Suppressor macrophage treated with lipopolysaccharide for 1 hour (primary cell): ENCODE results near the gene TRIM24.
"Not testable (repeated sequence)": the region's sequence is repeated elsewhere in the genome, so short reads cannot be mapped to it uniquely, and the experiment has no call there.

ENCODE experiments used
- DNase-seq, 3 donors: peaks; one replicate each; pipeline ENCODE4 v3.0.0-alpha.2; 2020 to 2022

TRIM24 gene

GRCh38 chr7:138460649-138461607 is 869 bp downstream of the TRIM24 start:
- peak; percentile 58 to 80 (median 61) for DNase-seq

DNA sequence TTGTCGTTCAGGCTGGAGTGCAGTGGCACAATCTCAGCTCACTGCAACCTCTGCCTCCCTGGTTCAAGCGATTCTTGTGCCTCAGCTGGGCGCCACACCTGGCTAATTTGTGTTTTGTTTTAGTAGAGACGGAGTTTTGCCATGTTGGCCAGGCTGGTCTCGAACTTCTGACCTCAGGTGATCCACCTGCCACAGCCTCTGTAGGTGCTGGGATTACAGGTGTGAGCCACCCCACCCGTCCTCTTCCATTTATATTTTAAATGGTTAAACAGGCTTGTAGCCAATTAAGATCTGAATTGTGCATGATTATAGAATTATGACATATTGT is 3.2 kb downstream of the TRIM24 start:
- not testable (repeated sequence) for DNase-seq

DNA sequence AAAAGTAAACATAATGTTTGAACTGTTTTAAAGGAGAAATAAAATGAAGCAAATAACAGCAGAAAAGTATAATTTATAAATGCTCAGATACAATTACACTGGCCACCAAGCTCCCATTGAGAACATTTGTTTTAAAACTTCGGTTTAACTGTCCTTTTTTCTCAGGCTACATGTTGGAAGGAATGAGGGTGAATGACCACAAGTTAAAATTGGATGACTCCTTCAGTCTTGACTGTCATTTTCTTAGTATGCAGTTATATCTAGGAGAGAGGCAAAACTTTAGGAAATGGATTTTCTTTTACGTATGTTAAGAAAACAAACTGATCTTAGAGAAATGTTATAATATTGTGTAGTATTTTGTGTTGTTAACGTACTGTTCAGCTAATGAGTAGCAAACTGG is 5.0 kb downstream of the TRIM24 start:
- DNase-seq: no peak

GRCh38 chr7:138466069-138466756 is 6.2 kb downstream of the TRIM24 start:
- peak in 1 of 3 donors; percentile 47 for DNase-seq

- DNase-seq: no peak
Measured at GRCh38 chr7:138468244-138469123, 8.4 kb downstream of the TRIM24 start.

DNA sequence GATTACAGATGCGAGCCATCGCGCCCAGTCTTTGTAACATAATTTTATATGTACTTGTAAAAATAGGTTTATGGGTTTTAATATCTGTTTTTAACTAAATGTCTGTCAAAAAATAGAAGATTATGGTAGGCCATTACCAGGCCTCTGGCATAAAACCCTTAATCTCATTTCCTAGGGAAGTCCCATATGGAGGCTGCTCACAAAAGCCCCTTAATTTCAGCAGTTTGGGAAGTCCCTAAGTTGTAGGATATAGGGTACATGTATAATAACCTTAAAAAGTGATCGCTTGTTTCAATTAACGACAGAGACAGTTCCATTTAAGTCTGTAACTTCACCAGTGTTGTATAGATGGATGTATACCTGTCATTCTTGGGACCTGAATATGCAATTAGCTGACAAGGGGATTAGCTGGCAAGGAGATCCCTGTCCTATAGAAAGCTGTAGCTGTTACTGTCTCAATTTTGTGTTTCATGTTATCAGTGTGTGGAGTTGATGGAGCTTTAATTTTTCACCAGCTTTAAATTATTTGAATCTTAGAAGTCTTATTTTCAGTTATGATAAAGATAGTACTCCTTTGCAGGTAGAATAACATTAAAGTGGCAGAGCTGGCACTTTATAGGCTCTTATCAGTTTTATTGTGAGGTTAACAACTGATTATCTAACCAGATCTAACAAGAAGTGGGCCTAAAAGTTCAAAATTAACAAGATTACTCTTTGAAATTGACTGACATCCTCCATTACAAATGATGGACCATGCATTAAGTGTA is 10.5 kb downstream of the TRIM24 start:
- peak; percentile 51 to 62 (median 51) for DNase-seq

- DNase-seq: no peak
Measured at GRCh38 chr7:138472292-138473079, 12.4 kb downstream of the TRIM24 start.

GRCh38 chr7:138475377-138475776 is 15.3 kb downstream of the TRIM24 start:
- DNase-seq: no peak

GRCh38 chr7:138477081-138477578 is 17.1 kb downstream of the TRIM24 start:
- DNase-seq: no peak

DNA sequence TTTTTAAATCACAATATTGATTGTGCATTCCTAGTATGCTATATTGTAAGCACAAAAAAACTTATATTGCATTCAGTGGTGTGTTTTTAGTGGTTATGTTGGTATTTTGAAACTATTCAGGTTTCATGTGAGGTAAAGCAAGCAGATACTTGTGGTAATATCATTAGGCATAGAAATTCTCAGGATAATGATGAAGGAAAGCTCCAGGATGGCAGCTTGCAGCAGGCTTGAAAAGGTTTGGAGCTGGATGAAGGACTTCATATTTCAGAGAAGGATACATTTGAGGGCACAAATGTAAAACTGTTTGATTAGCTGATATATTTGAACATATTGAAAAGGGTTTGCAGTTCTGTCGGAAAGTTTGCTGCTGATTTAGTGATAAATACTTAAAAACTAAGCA is 17.5 kb downstream of the TRIM24 start:
- no peak for DNase-seq

DNA sequence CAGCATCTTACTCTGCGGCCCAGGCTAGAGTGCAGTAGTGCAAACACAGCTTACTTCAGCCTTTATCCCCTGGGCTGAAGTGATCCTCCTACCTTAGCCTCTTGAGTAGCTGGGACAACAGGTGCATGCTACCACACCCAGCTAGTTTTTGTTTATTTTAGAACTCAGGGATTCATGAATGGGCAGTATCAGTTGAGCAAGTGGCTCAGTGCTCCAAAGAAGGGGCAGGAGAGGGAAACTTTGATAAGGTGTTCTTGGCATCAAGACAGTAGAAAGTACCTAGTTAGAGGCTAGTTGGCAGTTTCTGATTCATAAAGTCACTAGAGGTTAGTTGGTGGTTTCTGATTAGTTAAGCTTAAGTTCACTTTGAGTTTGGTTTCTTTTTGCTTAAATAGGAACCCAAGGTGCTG is 18.4 kb downstream of the TRIM24 start:
- peak in 1 of 3 donors; percentile 33 for DNase-seq

DNA sequence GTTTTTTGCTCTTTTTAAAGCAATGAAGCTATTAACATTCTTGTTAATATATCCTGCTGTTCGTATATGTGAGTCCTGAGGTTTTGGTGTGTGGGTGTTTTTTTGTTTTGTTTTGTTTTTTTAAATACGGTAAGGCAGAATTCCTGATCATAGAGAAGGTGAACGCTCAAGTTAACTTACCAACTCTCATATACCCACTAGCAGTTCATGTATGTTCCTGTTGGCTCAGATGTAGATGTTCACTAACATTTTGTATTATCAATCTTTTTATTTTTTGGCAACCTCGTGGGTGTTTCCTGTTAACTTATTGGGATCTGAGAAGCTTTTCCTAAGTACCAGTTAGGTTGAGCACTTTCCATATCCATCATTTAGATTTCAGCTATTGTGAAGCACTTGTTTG is 20.5 kb downstream of the TRIM24 start:
- no peak for DNase-seq

DNA sequence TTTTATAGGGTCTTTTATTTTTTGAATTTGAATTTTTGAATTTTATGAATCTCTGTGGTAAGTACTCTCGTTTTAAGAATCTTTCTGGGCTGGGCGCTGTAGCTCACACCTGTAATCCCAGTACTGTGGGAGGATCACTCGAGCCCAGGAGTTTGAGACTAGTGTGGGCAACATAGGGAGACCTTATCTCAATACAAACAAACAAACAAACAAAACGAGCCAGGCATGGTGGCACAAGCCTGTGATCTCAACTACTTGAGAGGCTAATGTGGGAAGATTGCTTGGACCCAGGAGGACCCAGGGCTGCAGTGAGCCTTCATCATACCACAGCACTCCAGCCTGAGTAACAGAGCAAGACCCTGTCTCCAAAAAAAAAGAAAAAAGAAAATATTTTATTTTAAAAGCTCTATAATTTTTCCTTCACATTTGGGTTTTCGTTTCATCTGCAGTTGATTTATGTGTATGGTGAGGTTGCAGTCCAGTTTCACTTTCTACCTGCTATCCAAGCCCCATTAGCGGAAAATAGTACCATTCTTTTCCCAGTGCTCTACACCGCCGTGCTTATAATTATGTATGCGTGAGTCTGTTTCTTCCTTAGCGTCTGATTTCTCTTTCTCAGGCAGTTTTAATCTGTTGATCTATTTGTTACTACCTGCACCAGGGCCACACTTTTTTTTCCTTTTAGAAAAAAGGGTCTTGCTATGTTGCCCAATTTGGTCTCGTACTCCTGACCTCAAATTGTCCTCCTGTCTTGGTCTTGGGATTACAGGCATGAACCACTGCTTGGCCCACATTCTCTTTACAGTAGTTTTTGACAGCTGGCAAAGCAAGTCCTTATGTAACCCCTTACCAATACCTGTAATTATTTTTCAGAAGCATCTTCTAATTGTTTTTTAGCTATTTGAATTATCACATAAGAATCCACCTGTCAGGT is 21.7 kb downstream of the TRIM24 start:
- no peak for DNase-seq

DNA sequence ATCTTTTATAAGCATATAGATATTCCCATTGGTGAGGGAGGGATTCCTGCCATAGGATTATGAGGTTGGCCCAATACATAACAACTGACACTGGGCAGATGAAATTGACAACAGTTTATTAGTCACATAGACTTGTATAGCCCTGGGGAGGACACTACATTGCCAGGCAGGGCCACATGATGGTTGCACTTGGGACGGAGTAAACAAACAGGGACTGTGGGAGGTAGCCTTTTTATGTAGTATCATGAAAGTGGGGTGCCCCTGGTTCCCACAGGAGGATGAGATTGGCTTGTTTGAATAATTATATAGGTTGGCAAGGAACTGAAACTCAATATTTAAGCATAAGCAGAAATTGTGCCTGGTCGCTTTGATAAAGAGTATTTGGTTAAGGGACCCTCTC is 23.5 kb downstream of the TRIM24 start:
- DNase-seq: no peak

- not testable (repeated sequence) for DNase-seq
Measured at GRCh38 chr7:138485508-138485907, 25.4 kb downstream of the TRIM24 start.

GRCh38 chr7:138489139-138489538 is 29.1 kb downstream of the TRIM24 start:
- not testable (repeated sequence) for DNase-seq

GRCh38 chr7:138491612-138492386 is 31.7 kb downstream of the TRIM24 start:
- DNase-seq: no peak

- DNase-seq: no peak
Measured at GRCh38 chr7:138492423-138492822, 32.4 kb downstream of the TRIM24 start.

- no peak for DNase-seq
Measured at GRCh38 chr7:138493535-138493934, 33.5 kb downstream of the TRIM24 start.
